ENCODE results near the gene STK10.

- TF ChIP-seq POLR2A (IDR thresholded peaks at IDR 0.05) (no peak), CTCF (IDR thresholded peaks at IDR 0.05) (no peak)
Measured at GRCh38 chr5:172058088-172058487, 129.9 kb downstream of the STK10 start.
